HEK293 (cell line): ENCODE measurements around the gene FAM43A.

Source experiments
- CTCF ChIP-seq: fragments of 450-650 bp; formaldehyde crosslinking; IDR thresholded peaks from 2 replicates; pipeline ENCODE4 v1.5.1; 2016; ENCODE audit warnings: missing biosample characterization, missing genetic modification characterization
- HOXA7 ChIP-seq: sonication (generic); formaldehyde crosslinking; IDR thresholded peaks from 2 replicates; pipeline ENCODE4 v1.8.1; 2022; ENCODE audit warnings: missing genetic modification reagents, borderline replicate concordance
- OSR2 ChIP-seq: fragments of 450-650 bp; formaldehyde crosslinking; IDR thresholded peaks from 2 replicates; pipeline ENCODE4 v1.5.1; 2016; ENCODE audit warnings: missing biosample characterization, missing genetic modification characterization
- ZBTB17 ChIP-seq: fragments of 450-650 bp; formaldehyde crosslinking; IDR thresholded peaks from 2 replicates; pipeline ENCODE4 v1.5.1; 2016; ENCODE audit warnings: missing biosample characterization, missing genetic modification characterization
- ZNF223 ChIP-seq: fragments of 450-650 bp; formaldehyde crosslinking; IDR thresholded peaks from 2 replicates; pipeline ENCODE4 v1.5.1; 2016; ENCODE audit warnings: missing biosample characterization, missing genetic modification characterization
- TF ChIP-seq, protein P1 (sequence below): fragments of 450-650 bp; formaldehyde crosslinking; IDR thresholded peaks from 2 replicates; pipeline ENCODE4 v1.5.1; 2016; ENCODE audit warnings: missing biosample characterization, missing genetic modification characterization, borderline replicate concordance
- TF ChIP-seq, protein P2 (sequence below): fragments of 450-650 bp; formaldehyde crosslinking; IDR thresholded peaks from 2 replicates; pipeline ENCODE4 v1.5.1; 2016; ENCODE audit warnings: missing biosample characterization, missing genetic modification characterization, low read depth

GRCh38 chr3:194720048-194720447, 34.4 kb downstream of the FAM43A start:
- no peak for TF ChIP-seq CTCF (tag by site-specific recombination)
- TF ChIP-seq, protein P1, sequence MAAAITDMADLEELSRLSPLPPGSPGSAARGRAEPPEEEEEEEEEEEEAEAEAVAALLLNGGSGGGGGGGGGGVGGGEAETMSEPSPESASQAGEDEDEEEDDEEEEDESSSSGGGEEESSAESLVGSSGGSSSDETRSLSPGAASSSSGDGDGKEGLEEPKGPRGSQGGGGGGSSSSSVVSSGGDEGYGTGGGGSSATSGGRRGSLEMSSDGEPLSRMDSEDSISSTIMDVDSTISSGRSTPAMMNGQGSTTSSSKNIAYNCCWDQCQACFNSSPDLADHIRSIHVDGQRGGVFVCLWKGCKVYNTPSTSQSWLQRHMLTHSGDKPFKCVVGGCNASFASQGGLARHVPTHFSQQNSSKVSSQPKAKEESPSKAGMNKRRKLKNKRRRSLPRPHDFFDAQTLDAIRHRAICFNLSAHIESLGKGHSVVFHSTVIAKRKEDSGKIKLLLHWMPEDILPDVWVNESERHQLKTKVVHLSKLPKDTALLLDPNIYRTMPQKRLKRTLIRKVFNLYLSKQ: no peak
- no peak for TF ChIP-seq ZNF223 (tag by site-specific recombination)
- no peak for TF ChIP-seq HOXA7 (CRISPR knock-in tag)
- no peak for TF ChIP-seq OSR2 (tag by site-specific recombination)
- no peak for TF ChIP-seq ZBTB17
- TF ChIP-seq, protein P2, sequence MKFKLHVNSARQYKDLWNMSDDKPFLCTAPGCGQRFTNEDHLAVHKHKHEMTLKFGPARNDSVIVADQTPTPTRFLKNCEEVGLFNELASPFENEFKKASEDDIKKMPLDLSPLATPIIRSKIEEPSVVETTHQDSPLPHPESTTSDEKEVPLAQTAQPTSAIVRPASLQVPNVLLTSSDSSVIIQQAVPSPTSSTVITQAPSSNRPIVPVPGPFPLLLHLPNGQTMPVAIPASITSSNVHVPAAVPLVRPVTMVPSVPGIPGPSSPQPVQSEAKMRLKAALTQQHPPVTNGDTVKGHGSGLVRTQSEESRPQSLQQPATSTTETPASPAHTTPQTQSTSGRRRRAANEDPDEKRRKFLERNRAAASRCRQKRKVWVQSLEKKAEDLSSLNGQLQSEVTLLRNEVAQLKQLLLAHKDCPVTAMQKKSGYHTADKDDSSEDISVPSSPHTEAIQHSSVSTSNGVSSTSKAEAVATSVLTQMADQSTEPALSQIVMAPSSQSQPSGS (tag by site-specific recombination): no peak
